Erythroblast (primary cell): ENCODE results near the gene CELA2B.

Experiments used
- GATA1 ChIP-seq: IDR thresholded peaks from 2 replicates; pipeline ENCODE4 v1.6.1; 2011; ENCODE audit warnings: low read depth, mild to moderate bottlenecking, control low read depth, low read length, moderate library complexity
- POLR2A ChIP-seq: IDR thresholded peaks from 2 replicates; pipeline ENCODE4 v1.6.1; 2011; ENCODE audit warnings: mild to moderate bottlenecking, low read length

- TF ChIP-seq POLR2A (no peak), GATA1 (no peak)
Observed at GRCh38 chr1:15483971-15484370, 8.1 kb downstream of the CELA2B start.
